ENCODE data around the gene CMBL.

Gene CMBL

DNA sequence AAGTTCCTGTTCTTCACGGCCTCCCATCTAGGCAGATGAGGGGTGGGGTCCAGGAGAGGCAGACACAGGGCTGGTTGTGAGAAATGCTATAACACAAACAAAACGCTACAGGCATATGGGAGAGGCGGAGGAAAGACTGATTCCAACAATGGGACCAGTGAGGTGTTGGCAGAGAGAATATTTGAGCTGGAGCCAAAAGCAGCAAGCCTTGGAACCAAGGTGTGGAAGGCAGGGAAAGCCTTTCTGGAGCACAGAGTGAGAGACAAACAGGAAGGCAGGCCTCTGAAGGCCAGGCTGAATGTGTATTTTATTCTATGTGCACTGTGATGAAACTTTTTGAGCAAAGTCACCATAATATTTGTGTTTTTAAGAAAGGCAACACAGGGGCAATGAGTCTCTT lies 60.9 kb downstream of the CMBL start:
- Histone ChIP-seq H3K27ac (no peak overlapping the region), H3K9me3 (no peaks in the 10 kb centered on the region), H3K27me3 (no peaks in the 10 kb centered on the region), H3K4me1 (peaks cover 0 to 22% (median 13%) of the 10 kb centered on the region in 4 donors), H3K36me3 (no peaks in the 10 kb centered on the region), H3K4me3 (no peak overlapping the region)
- intact Hi-C loops (cut with DNase I; ENCODE audit: low total_unique reads), result no loop called here
- DNase-seq, result no peak
- TF ChIP-seq, protein P1, sequence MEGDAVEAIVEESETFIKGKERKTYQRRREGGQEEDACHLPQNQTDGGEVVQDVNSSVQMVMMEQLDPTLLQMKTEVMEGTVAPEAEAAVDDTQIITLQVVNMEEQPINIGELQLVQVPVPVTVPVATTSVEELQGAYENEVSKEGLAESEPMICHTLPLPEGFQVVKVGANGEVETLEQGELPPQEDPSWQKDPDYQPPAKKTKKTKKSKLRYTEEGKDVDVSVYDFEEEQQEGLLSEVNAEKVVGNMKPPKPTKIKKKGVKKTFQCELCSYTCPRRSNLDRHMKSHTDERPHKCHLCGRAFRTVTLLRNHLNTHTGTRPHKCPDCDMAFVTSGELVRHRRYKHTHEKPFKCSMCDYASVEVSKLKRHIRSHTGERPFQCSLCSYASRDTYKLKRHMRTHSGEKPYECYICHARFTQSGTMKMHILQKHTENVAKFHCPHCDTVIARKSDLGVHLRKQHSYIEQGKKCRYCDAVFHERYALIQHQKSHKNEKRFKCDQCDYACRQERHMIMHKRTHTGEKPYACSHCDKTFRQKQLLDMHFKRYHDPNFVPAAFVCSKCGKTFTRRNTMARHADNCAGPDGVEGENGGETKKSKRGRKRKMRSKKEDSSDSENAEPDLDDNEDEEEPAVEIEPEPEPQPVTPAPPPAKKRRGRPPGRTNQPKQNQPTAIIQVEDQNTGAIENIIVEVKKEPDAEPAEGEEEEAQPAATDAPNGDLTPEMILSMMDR (IDR thresholded peaks at IDR 0.05), result no peak

DNA sequence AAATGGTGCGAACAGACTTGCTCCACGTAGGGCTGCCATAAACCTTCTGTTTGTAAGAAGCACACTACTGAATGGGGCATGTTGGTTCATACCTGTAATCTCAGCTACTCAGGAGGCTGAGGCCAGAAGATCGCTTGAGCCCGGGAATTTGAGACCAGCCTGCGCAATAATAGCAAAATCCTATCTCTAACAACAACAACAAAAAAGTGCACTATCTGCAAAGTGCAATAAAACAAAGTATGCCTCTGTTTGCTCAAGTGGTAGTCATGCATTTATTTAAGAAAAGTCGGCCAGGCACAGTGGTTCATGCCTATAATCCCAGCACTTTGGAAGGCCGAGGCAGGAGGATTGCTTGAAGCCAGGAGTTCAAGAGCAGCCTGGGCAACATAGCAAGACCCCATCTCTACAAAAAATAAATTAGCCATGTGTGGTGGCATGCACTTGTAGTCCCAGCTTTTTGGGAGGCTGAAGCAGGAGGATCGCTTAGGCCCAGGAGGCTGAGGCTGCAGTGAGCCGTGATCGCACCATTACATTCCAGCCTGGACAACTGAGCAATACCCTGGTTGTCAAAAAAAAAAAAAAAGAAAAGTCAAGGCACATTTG lies 63.3 kb downstream of the CMBL start:
- H3K4me1 ChIP-seq, result peaks cover 0 to 10% (median 3%) of the 10 kb centered on the region in 4 donors
- TF ChIP-seq, protein P1 (IDR thresholded peaks at IDR 0.05), result no peak
- no peak overlapping the region for H3K27ac ChIP-seq
- no peaks in the 10 kb centered on the region for H3K36me3 ChIP-seq
- no peak overlapping the region for H3K4me3 ChIP-seq
- no peak for DNase-seq
- no peaks in the 10 kb centered on the region for H3K27me3 ChIP-seq
- no peaks in the 10 kb centered on the region for H3K9me3 ChIP-seq
- intact Hi-C loops (cut with DNase I; ENCODE audit: low total_unique reads), result no loop called here

DNA sequence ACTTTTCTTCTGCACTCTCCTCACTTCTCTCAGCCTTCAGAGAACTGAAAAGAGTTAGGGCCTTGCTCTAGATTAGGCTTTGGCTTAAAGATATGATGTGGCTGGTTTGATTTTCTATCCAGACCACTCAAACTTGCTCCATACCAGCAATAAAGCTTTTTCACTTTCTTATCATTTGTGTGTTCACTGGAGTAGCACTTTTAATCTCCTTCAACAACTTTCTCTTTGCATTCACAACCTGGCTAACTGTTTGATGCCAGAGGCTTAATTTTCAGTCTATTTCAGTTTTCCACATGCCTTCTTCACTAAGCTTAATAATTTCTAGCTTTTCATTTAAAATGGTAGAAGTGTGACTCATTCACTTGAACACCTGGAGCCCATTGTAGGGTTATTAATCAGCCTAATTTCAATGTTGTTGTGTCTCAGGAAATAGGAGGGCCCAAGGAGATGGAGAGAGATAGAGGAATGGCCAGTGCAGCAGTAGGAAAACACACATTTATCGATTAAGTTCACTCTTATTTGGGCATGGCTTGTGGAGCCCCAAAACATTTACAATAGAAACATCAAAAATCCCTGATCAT lies 64.0 kb downstream of the CMBL start:
- peaks cover 0 to 6% (median under 1%) of the 10 kb centered on the region in 4 donors for H3K4me1 ChIP-seq
- intact Hi-C loops (cut with DNase I; ENCODE audit: low total_unique reads), result no loop called here

GRCh38 chr5:10235350-10235749 lies 72.4 kb downstream of the CMBL start:
- Histone ChIP-seq H3K4me1 (no peaks in the 10 kb centered on the region), H3K4me3 (no peak overlapping the region), H3K9me3 (no peaks in the 10 kb centered on the region), H3K27me3 (no peaks in the 10 kb centered on the region), H3K36me3 (peaks cover 14 to 51% (median 21%) of the 10 kb centered on the region in 3 donors), H3K27ac (no peak overlapping the region)
- no peak for DNase-seq
- TF ChIP-seq, protein P1 (IDR thresholded peaks at IDR 0.05), result no peak
- intact Hi-C loops (cut with DNase I; ENCODE audit: low total_unique reads), result no loop called here

More for the DNA sequence above, 64.0 kb downstream of the CMBL start:
- DNase-seq, result no peak
- no peaks in the 10 kb centered on the region for H3K27me3 ChIP-seq
- H3K36me3 ChIP-seq, result peaks cover under 1 to 2% (median 1%) of the 10 kb centered on the region in 3 donors
- TF ChIP-seq, protein P1 (IDR thresholded peaks at IDR 0.05), result no peak
- no peak overlapping the region for H3K27ac ChIP-seq
- H3K4me3 ChIP-seq, result no peak overlapping the region
- no peaks in the 10 kb centered on the region for H3K9me3 ChIP-seq

DNA sequence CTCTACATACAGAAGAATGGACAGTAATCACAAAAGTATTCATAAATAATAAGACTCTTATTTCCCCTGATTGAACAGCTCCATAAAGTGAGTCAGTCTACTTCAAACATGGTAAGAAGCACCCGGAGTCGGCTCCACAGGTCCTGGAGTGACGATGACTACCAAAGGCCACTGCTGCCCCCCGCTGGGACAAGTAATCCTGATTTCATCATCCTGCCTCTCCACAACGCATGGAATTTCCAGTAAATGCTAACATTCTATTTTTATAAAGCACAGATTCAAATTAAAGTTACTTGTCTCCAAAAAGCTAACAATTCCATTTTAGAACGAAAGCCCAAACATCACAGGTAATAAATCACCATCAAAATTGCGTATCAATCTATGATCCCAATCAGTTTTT lies 74.2 kb downstream of the CMBL start:
- no peaks in the 10 kb centered on the region for H3K4me1 ChIP-seq
- H3K9me3 ChIP-seq, result no peaks in the 10 kb centered on the region
- peaks cover 10 to 52% (median 16%) of the 10 kb centered on the region in 3 donors for H3K36me3 ChIP-seq
- no peak overlapping the region for H3K27ac ChIP-seq
- no peak for DNase-seq
- intact Hi-C loops (cut with DNase I; ENCODE audit: low total_unique reads), result no loop called here
- TF ChIP-seq, protein P1 (IDR thresholded peaks at IDR 0.05), result no peak
- no peaks in the 10 kb centered on the region for H3K27me3 ChIP-seq
- H3K4me3 ChIP-seq, result no peak overlapping the region

Data from tibial artery (tissue), 4 donors.